Measurements from ENCODE around the gene INAFM1.
A peak's percentile ranks its signal among the peaks of the same experiment; 100 is the strongest.
"Not testable (repeated sequence)": the region's sequence is repeated elsewhere in the genome, so short reads cannot be mapped to it uniquely, and the experiment has no call there.

The INAFM1 gene

DNA sequence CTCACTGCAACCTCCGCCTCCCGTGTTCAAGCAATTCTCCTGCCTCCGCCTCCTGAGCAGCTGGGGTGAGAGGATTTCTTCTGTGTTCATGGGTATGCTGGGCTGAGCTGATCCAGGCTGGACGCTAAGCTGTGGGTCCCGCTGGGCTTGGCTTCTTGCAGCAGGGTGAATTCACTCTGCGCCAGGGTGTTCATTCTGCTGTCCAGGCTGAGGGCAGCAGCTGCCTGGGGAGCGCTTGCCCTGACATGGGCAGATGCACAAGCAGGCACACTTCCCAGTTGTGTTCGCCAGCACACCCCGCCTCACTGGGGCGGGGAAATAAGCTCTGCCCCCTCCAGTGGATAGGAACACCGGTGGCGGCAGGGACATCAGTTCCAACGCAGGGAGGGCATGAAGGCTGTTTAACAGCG is 7.3 kb upstream of the INAFM1 start:
- no peak for DNase-seq (ENCODE audit: low read depth, low spot score)

- DNase-seq (ENCODE audit: low read depth, low spot score) = no peak
These were observed 6.7 kb upstream of the INAFM1 start for GRCh38 chr19:47268028-47268427.

- no peak for DNase-seq (ENCODE audit: low read depth, low spot score)
These were observed 5.1 kb upstream of the INAFM1 start for GRCh38 chr19:47269596-47269995.

GRCh38 chr19:47270408-47270807 is 4.3 kb upstream of the INAFM1 start:
- no peak for DNase-seq (ENCODE audit: low read depth, low spot score)

DNA sequence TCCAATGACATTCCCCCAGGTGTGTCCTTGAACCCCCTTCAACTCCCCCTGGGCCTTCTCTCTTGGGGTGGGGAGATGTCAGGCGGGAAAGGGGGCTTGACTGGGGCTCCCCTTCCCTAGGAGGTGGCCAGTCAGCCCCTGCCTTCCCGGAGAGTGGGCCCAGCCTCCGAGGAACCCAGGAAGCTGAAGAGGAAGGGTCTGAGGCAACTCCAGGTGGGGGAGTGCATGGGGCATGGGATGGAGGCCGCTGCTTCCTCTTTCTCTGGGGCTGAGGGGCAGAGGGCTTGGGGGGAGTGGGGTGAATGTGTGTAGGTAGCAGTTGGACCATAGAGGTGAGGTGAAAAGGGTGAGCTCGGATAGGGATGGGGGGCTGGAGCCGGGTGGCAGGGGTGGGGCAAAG is 2.7 kb upstream of the INAFM1 start:
- DNase-seq (ENCODE audit: low read depth, low spot score) = no peak

- DNase-seq (ENCODE audit: low read depth, low spot score) = no peak
These were observed 2.0 kb upstream of the INAFM1 start for GRCh38 chr19:47272448-47273312.

DNA sequence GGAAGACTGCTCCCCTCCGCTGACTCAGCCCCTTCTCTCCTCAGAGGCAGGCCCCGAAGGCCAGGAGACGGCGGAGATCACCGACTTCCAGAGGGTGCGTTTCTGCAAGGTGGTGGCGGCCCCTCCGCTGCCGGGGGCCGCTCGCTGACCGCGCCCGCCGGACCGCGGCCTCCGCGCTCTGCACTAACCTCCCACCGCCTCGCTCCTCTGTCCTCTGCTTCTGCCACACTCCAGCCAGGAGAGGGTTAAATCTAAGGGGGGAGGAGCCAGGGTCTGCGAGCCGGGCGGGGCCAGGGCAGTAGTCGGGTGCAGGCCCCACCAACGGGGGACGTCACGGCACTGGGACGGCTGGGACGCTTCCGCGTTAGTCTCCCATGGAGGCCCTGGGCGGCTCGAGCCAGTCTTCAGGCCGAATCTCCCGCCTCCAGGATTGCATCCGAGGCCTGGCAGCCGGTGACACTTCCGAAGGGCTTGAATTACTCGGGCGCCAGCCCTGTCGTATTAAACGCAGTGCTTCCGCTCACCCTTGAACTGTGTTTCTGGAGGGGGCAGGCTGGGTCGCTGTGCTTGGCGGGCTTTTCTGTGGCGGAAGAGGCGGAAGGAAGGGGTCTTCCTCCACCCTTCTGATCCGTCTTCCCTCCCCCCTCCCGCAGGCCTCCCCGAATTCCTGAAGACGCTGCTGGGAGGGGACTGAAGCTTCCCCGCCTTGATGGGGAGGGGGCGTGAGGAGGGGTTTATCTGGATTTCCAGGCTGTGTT is 1.2 kb upstream of the INAFM1 start:
- DNase-seq (ENCODE audit: low read depth, low spot score) = peak; percentile 79

- no peak for DNase-seq (ENCODE audit: low read depth, low spot score)
These were observed 441 bp downstream of the INAFM1 start for GRCh38 chr19:47274891-47275761.

DNA sequence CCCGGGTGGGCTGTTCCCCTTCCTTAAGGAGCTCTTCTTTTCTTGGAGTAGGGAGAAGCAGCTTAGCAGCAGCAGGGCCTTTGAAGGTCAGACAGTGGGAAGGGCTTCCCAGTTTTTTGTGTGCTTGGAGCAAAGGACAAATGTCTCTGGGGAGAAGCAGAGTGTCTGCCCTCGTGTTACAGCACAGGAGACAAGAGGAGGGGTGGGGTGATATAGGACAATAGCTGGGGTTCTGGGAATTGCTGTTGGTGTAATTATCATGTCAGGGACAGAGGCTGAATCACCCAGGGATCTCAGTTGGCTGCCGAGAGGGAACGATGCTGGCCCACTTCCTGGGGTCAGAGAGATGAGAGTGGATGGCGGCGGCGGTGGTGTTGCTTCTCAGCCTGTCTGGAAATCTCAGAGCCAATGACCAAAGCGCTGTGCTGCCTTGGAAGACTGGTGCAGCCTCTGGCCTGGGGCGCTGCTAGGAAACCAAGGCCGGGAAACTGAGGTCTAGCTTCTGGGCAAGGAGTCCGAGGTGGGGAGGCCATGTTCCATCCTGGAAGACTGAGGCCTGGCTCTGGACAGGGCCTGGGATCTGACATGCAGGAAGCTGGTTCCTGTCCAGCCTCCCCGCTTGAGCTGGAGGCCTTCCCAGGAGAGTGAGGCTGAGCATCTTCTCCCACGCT is 1.2 kb downstream of the INAFM1 start:
- no peak for DNase-seq (ENCODE audit: low read depth, low spot score)

- DNase-seq (ENCODE audit: low read depth, low spot score) = not testable (repeated sequence)
These were observed 1.8 kb downstream of the INAFM1 start for GRCh38 chr19:47276513-47276912.

DNA sequence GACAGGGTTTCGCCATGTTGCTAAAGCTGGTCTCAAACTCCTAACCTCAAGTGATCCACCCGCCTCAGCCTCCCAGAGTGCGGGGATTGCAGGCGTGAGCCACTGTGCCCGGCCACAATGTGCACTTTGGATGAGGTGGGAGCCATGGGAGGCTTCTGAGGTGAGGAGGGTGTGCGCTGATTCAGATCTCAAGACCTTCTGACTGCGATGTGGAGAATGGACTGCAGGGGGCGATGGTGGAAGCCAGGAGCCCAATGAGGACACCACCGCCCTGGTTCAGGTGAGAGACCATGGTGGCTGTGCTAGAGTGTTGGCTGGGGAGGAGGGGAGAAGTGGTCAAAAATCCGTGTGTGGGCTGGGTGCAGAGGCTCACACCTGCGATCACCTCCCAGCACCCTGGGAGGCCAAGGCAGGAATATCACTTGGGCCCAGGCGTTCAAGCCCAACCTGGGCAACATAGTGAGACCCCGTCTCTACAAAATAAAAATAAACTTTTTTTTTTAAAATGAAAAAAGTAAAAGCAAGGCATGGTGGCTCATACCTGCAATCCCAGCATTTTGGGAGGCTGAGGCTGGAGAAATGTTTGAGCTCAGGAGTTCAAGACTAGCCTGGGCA is 5.6 kb downstream of the INAFM1 start:
- no peak for DNase-seq (ENCODE audit: low read depth, low spot score)

- DNase-seq (ENCODE audit: low read depth, low spot score) = no peak
These were observed 8.8 kb downstream of the INAFM1 start for GRCh38 chr19:47283405-47284059.

- peak; percentile 50 for DNase-seq (ENCODE audit: low read depth, low spot score)
These were observed 9.7 kb downstream of the INAFM1 start for GRCh38 chr19:47284324-47284899.

- DNase-seq (ENCODE audit: low read depth, low spot score) = peak; percentile 66
These were observed 21.4 kb downstream of the INAFM1 start for GRCh38 chr19:47296036-47296435.

DNA sequence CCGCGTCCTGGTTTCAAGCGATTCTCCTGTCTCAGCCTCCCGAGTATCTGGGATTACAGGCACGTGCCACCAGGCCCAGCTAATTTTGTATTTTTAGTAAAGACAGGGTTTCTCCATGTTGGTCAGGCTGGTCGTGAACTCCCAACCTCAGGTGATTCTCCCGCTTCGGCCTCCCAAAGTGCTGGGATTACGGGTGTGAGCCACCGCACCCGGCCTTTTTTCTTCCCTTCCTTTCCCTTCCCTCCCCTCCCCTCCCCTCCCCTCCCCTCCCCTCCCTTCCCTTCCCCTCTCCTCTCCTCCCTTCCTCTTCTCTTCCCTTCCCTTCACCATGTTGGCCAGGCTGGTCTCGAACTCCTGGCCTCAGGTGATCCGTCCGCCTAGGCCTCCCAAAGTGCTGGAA is 26.2 kb downstream of the INAFM1 start:
- DNase-seq (ENCODE audit: low read depth, low spot score) = not testable (repeated sequence)

DNA sequence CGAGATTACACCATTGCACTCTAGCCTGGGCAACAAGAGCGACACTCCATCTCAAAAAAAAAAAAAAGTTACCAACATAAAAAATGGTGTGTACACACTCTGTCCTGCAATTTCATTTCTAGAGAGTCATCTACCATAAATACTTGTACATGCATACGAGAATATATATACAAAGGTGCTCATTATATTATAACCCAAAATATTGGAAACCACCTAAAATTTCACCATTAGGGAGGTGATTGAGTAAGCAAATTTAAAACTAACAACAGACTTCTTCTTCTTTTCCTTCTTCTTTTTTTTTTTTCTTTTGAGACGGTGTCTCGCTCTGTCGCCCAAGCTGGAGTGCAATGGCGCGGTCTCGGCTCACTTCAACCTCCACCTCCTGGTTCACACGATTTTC is 27.6 kb downstream of the INAFM1 start:
- no peak for DNase-seq (ENCODE audit: low read depth, low spot score)

- no peak for DNase-seq (ENCODE audit: low read depth, low spot score)
These were observed 29.3 kb downstream of the INAFM1 start for GRCh38 chr19:47303966-47304365.

DNA sequence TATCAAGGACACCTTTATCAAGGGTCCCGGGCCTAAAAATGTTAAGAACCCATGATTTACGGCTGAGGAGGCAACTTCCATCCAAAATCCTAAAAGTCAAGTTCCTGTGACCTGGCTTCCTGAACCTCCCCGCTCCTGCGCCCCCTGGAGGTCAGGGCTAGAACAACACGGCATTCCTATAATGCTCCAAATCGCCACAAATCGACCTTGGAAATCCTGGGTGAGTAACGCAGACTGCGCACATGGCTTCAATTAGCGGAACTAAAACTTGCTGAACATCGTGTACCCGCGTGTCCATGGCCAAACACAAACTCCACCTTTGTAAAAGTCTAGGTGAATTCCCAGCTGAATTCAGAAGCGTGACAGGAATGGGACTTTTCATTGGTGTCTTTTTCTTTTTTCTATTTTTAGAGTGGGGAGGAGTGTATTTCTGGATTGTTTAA is 30.6 kb downstream of the INAFM1 start:
- DNase-seq (ENCODE audit: low read depth, low spot score) = peak; percentile 38

DNA sequence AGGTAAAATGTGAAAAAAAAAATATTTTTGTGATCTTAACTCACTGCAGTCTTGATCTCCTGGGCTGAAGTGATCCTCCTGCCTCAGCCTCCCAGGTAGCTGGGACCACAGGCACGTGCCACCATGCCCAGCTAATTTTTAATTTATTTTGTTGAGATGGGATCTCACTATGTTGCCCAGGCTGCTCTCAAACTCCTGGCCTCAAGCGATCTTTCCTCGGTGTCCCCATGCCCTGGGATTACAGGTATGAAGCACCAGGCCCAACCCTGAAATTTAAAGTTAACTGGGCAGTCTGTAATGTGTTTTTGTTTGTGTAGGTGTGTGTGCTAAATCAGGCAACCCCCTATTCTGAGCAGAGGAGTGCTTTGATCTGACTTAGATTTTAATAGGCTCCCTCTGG is 31.6 kb downstream of the INAFM1 start:
- no peak for DNase-seq (ENCODE audit: low read depth, low spot score)

- DNase-seq (ENCODE audit: low read depth, low spot score) = no peak
These were observed 34.4 kb downstream of the INAFM1 start for GRCh38 chr19:47309038-47309437.

All from activated CD4-positive, CD25-positive, alpha-beta regulatory T cell treated with anti-CD3 and anti-CD28 coated beads, Interleukin-2, amount 50 U/mL, for 16 hours (primary cell).